ENCODE data around the gene STXBP1.
"Not testable (repeated sequence)": the region's sequence is repeated elsewhere in the genome, so short reads cannot be mapped to it uniquely, and the experiment has no call there.

DNA sequence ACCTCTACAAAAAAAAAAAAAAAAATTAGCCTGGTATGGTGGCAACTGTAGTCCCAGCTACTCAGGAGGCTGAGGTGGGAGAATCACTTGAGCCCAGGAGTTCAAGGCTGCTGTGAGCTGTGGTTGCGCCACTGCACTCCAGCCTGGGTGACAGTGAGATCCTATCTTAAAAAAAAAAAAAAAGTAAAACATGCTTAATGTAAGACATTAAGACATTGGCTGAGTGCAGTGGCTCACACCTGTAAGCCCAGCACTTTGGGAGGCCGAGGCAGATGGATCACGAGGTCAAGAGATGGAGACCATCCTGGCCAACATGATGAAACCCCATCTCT, 27.6 kb upstream of the STXBP1 start:
- TF ChIP-seq EZH2 (IDR thresholded peaks at IDR 0.05; ENCODE audit: insufficient read depth, poor library complexity, severe bottlenecking); EZH2phosphoT487 (IDR thresholded peaks at IDR 0.05; ENCODE audit: insufficient read depth, low read depth): not testable (repeated sequence)

All from GM23248 (cell line).